Caco-2 (cell line): ENCODE measurements around the gene NEGR1. TPM values are rescaled to one million over a fixed set of nuclear protein-coding genes. Genes with fewer than 3 reads are reported as not detected.

ENCODE experiments used
- BruUV-seq: library from RNA; stranded (reverse); fragments of 400-500 nt; replicated peaks from 2 replicates; lab custom pipeline; 2021; lab: Mats Ljungman, UMichigan
- CTCF ChIA-PET: fragments of 300-600 bp; sonication (Branson Sonifier 250); formaldehyde crosslinking; loops from one replicate; lab custom pipeline; 2022; ENCODE audit warnings: antibody characterized with exemption; lab: Charles Lee
- POLR2A ChIA-PET: fragments of 300-600 bp; sonication (Branson Sonifier 250); formaldehyde crosslinking; loops from one replicate; lab custom pipeline; 2022; ENCODE audit warnings: antibody characterized with exemption; lab: Charles Lee
- DNase-seq, 2 experiments: peaks; one replicate each; pipeline versions ENCODE4 v3.0.0 to v3.0.0-alpha.2; 2020 to 2022
- H3K27me3 ChIP-seq: replicated peaks from 2 replicates; pipeline ENCODE4 v1.6.0; 2011; ENCODE audit warnings: low read length; ENCODE audit not compliant: control insufficient read depth, insufficient read depth
- H3K36me3 ChIP-seq: 2 replicates; pipeline ENCODE4 v1.5.1; 2011; ENCODE audit warnings: low read length; ENCODE audit not compliant: control insufficient read depth, insufficient read depth
- H3K4me1 ChIP-seq: fragments of 250-450 bp; sonication (Bioruptor Pico); 2 replicates; pipeline ENCODE4 v1.5.1; 2020; ENCODE audit warnings: mild to moderate bottlenecking
- H3K4me3 ChIP-seq: 2 replicates; pipeline ENCODE4 v1.5.1; 2011; ENCODE audit warnings: low read depth, mild to moderate bottlenecking, control low read depth, low read length
- H3K9me3 ChIP-seq: fragments of 250-450 bp; sonication (Bioruptor Pico); 2 replicates; pipeline ENCODE4 v1.5.1; 2020; ENCODE audit warnings: mild to moderate bottlenecking, moderate library complexity
- H3K27ac Mint-ChIP-seq: one replicate; pipeline ENCODE4 v1.8.0; 2022; ENCODE audit warnings: mixed read lengths; ENCODE audit not compliant: unreplicated experiment
- H3K27me3 Mint-ChIP-seq: one replicate; pipeline ENCODE4 v1.8.0; 2022; ENCODE audit warnings: mixed read lengths; ENCODE audit not compliant: insufficient read depth, unreplicated experiment
- H3K36me3 Mint-ChIP-seq: one replicate; pipeline ENCODE4 v1.8.0; 2022; ENCODE audit warnings: mild to moderate bottlenecking, mixed read lengths; ENCODE audit not compliant: insufficient read depth, unreplicated experiment
- H3K4me1 Mint-ChIP-seq: one replicate; pipeline ENCODE4 v1.8.0; 2022; ENCODE audit warnings: low read depth, mixed read lengths; ENCODE audit not compliant: unreplicated experiment
- H3K4me3 Mint-ChIP-seq: one replicate; pipeline ENCODE4 v1.8.0; 2022; ENCODE audit warnings: mild to moderate bottlenecking, moderate library complexity, mixed read lengths; ENCODE audit not compliant: unreplicated experiment
- H3K9me3 Mint-ChIP-seq: one replicate; pipeline ENCODE4 v1.8.0; 2022; ENCODE audit warnings: mixed read lengths; ENCODE audit not compliant: unreplicated experiment
- intact Hi-C: fragments of 100-400 bp; cut with micrococcal nuclease; formaldehyde crosslinking; loops from one replicate; pipeline ENCODE4 v1.10.0; 2022; ENCODE audit not compliant: unreplicated experiment
- total RNA-seq: library from RNA; stranded (reverse); gene quantifications from 2 replicates; pipeline ENCODE4 v1.2.3, GENCODE V29; 2022
- TF ChIP-seq, protein P1 (sequence below), 2 experiments: fragments of 200-600 bp in 1 of 2; IDR thresholded peaks; 1 replicate in 1 of 2; 2 replicates in 1 of 2; pipeline versions ENCODE4 v1.5.1 to v1.8.0; 2011 to 2022; ENCODE audit warnings: antibody characterized with exemption in 1 of 2, control low read depth in 1 of 2, inconsistent platforms in 1 of 2, low read depth in 1 of 2, low read length in 1 of 2, mild to moderate bottlenecking in 1 of 2, moderate library complexity in 1 of 2; ENCODE audit not compliant: insufficient read depth in 1 of 2, severe bottlenecking in 1 of 2, unreplicated experiment in 1 of 2

Gene NEGR1
- total RNA-seq, 1 experiment from 2014 or later = not detected

DNA sequence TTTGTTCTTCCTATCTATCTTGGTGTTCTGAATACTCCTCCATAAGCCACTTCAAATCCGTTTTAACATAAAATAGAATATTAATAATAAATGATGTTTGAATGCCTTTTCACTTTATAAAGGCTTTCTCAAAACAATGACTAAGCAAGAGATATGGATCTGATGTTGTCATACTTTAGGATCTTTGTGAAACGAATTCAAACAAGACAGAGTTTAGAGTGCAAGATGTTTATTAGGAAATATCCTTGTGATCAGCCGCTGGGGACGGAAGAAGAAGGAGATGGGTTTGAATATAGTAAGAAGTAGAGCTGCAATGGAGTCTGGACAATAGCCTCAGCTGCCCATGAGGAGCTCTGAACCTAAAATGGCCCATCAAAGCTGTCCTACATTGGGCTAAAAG is 351.8 kb downstream of the NEGR1 start:
- BruUV-seq = no TSS peak
- Histone ChIP-seq H3K4me1 (no peaks in the 10 kb centered on the region), H3K4me3 (no peak overlapping the region), H3K27me3 (no peaks in the 10 kb centered on the region), H3K9me3 (no peaks in the 10 kb centered on the region), H3K36me3 (no peaks in the 10 kb centered on the region)
- TF ChIP-seq, protein P1, sequence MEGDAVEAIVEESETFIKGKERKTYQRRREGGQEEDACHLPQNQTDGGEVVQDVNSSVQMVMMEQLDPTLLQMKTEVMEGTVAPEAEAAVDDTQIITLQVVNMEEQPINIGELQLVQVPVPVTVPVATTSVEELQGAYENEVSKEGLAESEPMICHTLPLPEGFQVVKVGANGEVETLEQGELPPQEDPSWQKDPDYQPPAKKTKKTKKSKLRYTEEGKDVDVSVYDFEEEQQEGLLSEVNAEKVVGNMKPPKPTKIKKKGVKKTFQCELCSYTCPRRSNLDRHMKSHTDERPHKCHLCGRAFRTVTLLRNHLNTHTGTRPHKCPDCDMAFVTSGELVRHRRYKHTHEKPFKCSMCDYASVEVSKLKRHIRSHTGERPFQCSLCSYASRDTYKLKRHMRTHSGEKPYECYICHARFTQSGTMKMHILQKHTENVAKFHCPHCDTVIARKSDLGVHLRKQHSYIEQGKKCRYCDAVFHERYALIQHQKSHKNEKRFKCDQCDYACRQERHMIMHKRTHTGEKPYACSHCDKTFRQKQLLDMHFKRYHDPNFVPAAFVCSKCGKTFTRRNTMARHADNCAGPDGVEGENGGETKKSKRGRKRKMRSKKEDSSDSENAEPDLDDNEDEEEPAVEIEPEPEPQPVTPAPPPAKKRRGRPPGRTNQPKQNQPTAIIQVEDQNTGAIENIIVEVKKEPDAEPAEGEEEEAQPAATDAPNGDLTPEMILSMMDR (IDR thresholded peaks at IDR 0.05; ENCODE audit: insufficient read depth in 1 of 2, low read depth in 1 of 2, low read length in 1 of 2, severe bottlenecking in 1 of 2, unreplicated experiment in 1 of 2) = no peak
- ChIA-PET POLR2A (no interaction called here), CTCF (no interaction called here)
- intact Hi-C loops = no loop called here
- Mint-ChIP-seq H3K4me1 (no peaks in the 10 kb centered on the region), H3K9me3 (no peaks in the 10 kb centered on the region), H3K4me3 (no peak overlapping the region), H3K27ac (no peak overlapping the region), H3K36me3 (no peaks in the 10 kb centered on the region), H3K27me3 (no peaks in the 10 kb centered on the region)
- DNase-seq = no peak

DNA sequence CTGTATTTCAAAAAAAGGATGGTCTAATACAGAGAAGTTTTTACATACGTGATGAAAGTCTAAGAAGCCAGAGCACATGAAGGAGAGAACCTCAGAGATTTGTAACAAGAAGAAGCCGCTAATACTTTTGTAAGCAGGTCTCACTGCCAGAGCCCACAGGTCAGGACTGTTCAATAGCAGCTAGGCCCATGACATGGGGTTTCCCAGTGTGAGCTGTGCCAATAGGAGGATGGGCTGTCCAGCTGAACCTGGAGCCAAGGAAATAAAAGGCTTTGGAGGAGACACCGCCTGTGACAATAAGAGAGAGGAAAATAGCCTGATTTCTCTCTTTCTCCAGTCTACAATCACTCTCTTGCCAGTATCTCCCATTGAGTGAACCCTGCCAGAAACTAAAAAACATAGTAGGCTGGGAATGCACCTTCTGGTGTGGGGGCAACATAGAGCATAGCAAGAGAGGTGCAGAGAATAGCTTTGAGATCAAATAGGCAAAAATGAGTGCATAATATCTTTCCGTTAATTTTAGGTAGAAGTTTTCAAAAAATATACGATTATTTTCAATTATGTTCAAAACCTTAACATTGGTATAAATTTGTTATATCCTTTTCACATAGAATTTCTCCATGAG is 360.3 kb downstream of the NEGR1 start:
- Mint-ChIP-seq H3K27me3 (no peaks in the 10 kb centered on the region), H3K36me3 (no peaks in the 10 kb centered on the region), H3K27ac (no peak overlapping the region), H3K9me3 (no peaks in the 10 kb centered on the region), H3K4me1 (no peaks in the 10 kb centered on the region), H3K4me3 (no peak overlapping the region)
- intact Hi-C loops = no loop called here
- ChIA-PET POLR2A (no interaction called here), CTCF (no interaction called here)
- H3K4me3 ChIP-seq = no peak overlapping the region
- no peak for DNase-seq
- TF ChIP-seq, protein P1 (IDR thresholded peaks at IDR 0.05; ENCODE audit: insufficient read depth in 1 of 2, low read depth in 1 of 2, low read length in 1 of 2, severe bottlenecking in 1 of 2, unreplicated experiment in 1 of 2) = no peak
- H3K9me3 ChIP-seq = no peaks in the 10 kb centered on the region
- no peaks in the 10 kb centered on the region for H3K4me1 ChIP-seq
- H3K27me3 ChIP-seq = no peaks in the 10 kb centered on the region
- no peaks in the 10 kb centered on the region for H3K36me3 ChIP-seq
- no TSS peak for BruUV-seq

DNA sequence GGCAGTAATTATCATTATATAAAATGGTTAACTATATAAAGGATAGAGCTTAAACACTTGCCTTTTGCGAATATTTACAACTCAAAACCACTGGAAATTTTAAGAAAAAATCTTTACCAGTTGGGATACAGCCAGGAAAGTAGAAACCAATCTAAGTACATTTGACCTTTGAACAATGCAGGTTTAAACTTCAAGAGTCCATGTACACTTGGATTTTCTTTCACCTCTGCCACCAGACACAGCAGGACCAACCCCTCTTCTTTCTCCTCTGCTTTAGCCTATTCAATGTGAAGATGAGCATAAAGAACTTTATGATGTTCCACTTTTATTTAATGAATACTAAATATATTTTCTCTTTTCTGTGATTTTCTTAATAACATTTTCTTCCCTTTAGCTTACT is 361.1 kb downstream of the NEGR1 start:
- Mint-ChIP-seq H3K4me3 (no peak overlapping the region), H3K36me3 (no peaks in the 10 kb centered on the region), H3K9me3 (no peaks in the 10 kb centered on the region), H3K4me1 (no peaks in the 10 kb centered on the region), H3K27ac (no peak overlapping the region), H3K27me3 (no peaks in the 10 kb centered on the region)
- intact Hi-C loops = no loop called here
- Histone ChIP-seq H3K27me3 (no peaks in the 10 kb centered on the region), H3K4me3 (no peak overlapping the region), H3K36me3 (no peaks in the 10 kb centered on the region), H3K9me3 (no peaks in the 10 kb centered on the region), H3K4me1 (no peaks in the 10 kb centered on the region)
- no peak for DNase-seq
- CTCF ChIA-PET = no interaction called here
- POLR2A ChIA-PET = no interaction called here
- TF ChIP-seq, protein P1 (IDR thresholded peaks at IDR 0.05; ENCODE audit: insufficient read depth in 1 of 2, low read depth in 1 of 2, low read length in 1 of 2, severe bottlenecking in 1 of 2, unreplicated experiment in 1 of 2) = no peak
- no TSS peak for BruUV-seq
